Osteocyte (in vitro differentiated cells): ENCODE measurements around the gene FIBCD1. TPM values are rescaled to one million over a fixed set of nuclear protein-coding genes. Genes with fewer than 3 reads are reported as not detected.

Experiments used
- DNase-seq: peaks from one replicate; pipeline ENCODE4 v3.0.0; 2021; ENCODE audit warnings: mixed read lengths; ENCODE audit not compliant: unreplicated experiment; ENCODE audit errors: extremely low spot score
- H3K27ac Mint-ChIP-seq: one replicate; pipeline ENCODE4 v1.8.0; 2021; ENCODE audit warnings: mild to moderate bottlenecking, mixed read lengths; ENCODE audit not compliant: unreplicated experiment
- H3K27me3 Mint-ChIP-seq: one replicate; pipeline ENCODE4 v1.8.0; 2021; ENCODE audit warnings: mixed read lengths; ENCODE audit not compliant: unreplicated experiment
- H3K36me3 Mint-ChIP-seq: one replicate; pipeline ENCODE4 v1.8.0; 2021; ENCODE audit warnings: mixed read lengths; ENCODE audit not compliant: unreplicated experiment
- H3K4me1 Mint-ChIP-seq: one replicate; pipeline ENCODE4 v1.8.0; 2021; ENCODE audit warnings: mixed read lengths; ENCODE audit not compliant: unreplicated experiment
- H3K4me3 Mint-ChIP-seq: one replicate; pipeline ENCODE4 v1.8.0; 2021; ENCODE audit warnings: mild to moderate bottlenecking, moderate library complexity, mixed read lengths; ENCODE audit not compliant: unreplicated experiment
- H3K9me3 Mint-ChIP-seq: one replicate; pipeline ENCODE4 v1.8.0; 2021; ENCODE audit warnings: mixed read lengths; ENCODE audit not compliant: unreplicated experiment
- total RNA-seq: library from RNA; stranded (reverse); gene quantifications from 2 replicates; pipeline ENCODE4 v1.2.1, GENCODE V29; 2021
- TF ChIP-seq, protein P1 (sequence below): fragments of 200-600 bp; sonication (generic); IDR thresholded peaks from 2 replicates; pipeline ENCODE4 v1.5.0; 2021; ENCODE audit warnings: antibody characterized with exemption, mild to moderate bottlenecking, moderate library complexity

FIBCD1 gene
- total RNA-seq, 1 donor from 2014 or later, result 18.2 TPM

DNA sequence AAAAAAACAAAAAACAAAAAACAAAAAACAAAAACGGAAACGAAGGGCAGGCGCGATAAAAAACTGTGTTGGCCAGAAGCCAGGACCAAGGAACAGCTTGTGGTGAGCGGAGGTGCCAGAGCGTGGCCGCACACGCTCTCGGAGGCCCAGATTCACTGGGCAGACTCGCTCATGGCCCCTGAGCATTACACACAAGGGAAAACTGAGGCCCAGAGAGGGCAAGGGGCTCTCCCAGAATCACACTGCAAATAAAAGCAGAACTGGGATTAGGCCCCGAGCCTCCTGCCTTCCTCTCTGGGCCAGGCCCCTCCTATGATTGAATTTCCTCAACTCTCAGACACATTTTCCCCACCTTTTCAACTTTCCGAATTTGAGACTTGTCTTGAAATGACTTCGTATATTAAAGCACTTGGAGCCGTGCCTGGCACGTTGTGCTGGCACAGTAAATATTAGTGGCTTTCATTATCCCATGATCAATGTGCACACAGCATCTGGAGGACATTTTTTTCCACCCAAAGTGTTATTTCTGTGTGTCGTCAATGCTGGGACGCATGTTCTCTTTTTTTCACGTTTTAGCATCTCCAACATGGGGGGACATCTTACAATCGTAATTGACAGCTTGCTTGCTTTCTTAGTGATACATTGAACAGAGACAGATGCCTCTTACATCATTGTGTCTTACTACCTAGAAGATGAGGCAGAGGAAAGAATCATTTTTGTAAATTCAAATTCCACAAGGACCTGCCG, 7.4 kb downstream of the FIBCD1 start:
- Mint-ChIP-seq H3K4me1 (peaks cover 32% of the 10 kb centered on the region), H3K9me3 (no peaks in the 10 kb centered on the region), H3K36me3 (no peaks in the 10 kb centered on the region), H3K27me3 (peaks cover 1% of the 10 kb centered on the region), H3K27ac (no peak overlapping the region), H3K4me3 (no peak overlapping the region)
- DNase-seq, result no peak
- TF ChIP-seq, protein P1, sequence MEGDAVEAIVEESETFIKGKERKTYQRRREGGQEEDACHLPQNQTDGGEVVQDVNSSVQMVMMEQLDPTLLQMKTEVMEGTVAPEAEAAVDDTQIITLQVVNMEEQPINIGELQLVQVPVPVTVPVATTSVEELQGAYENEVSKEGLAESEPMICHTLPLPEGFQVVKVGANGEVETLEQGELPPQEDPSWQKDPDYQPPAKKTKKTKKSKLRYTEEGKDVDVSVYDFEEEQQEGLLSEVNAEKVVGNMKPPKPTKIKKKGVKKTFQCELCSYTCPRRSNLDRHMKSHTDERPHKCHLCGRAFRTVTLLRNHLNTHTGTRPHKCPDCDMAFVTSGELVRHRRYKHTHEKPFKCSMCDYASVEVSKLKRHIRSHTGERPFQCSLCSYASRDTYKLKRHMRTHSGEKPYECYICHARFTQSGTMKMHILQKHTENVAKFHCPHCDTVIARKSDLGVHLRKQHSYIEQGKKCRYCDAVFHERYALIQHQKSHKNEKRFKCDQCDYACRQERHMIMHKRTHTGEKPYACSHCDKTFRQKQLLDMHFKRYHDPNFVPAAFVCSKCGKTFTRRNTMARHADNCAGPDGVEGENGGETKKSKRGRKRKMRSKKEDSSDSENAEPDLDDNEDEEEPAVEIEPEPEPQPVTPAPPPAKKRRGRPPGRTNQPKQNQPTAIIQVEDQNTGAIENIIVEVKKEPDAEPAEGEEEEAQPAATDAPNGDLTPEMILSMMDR, result no peak

DNA sequence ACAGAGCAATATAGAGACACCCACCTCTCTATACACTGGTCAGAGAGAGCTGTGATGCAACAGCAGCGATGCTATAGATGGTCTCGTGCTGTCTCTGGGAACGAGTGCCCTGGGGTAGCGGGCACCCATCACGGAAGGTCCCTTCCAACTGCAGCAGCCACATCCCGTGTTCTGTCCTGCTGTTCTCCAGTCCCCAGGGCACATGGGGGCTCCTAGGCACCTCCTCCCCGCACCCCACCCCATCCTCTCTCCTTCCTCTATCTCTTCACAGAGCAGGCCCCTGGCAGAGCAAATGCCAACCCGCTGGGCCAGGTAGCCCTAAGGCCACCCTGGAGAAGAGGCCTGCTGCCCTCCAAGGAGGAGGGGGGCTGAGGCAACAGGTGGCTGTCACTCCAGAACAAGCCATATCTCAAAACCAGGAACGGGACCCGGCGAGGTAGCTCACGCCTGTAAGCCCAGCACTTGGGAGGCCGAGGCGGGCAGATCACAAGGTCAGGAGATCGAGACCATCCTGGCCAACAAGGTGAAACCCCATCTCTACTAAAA, 8.2 kb downstream of the FIBCD1 start:
- no peaks in the 10 kb centered on the region for H3K36me3 Mint-ChIP-seq
- TF ChIP-seq, protein P1, result no peak
- no peak overlapping the region for H3K27ac Mint-ChIP-seq
- peaks cover 23% of the 10 kb centered on the region for H3K4me1 Mint-ChIP-seq
- no peaks in the 10 kb centered on the region for H3K9me3 Mint-ChIP-seq
- no peak overlapping the region for H3K4me3 Mint-ChIP-seq
- DNase-seq, result no peak
- no peaks in the 10 kb centered on the region for H3K27me3 Mint-ChIP-seq

DNA sequence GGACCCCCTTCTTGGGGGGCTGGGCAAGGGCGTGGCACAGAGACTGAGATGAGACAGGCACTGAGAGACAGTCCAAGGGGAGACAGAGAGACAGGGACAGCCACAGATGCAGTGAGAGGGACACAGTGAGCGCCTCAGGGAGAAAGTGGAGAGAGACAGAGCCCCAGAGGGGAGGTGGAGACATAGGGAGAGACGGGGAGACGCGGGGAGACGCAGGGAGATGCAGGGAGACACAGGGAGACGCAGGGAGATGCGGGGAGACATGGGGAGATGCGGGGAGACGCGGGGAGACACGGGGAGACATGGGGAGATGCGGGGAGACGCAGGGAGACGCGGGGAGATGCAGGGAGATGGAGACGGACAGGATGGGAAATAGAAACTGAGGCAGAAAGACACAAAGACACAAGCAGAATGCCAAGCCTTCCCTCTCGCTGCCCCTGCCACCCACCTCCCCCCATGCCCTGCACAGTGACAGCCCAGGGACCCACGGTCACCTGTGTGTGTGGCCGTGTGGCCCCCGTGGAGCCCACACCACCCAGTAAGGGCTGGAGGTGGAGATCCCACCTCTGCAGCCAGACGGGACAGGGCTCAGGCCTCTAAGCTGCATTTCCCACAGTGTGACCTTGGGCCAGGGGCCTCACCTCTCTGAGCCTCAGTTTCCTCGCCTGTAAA, 8.8 kb downstream of the FIBCD1 start:
- Mint-ChIP-seq H3K36me3 (no peaks in the 10 kb centered on the region), H3K27ac (no peak overlapping the region), H3K4me3 (no peak overlapping the region), H3K4me1 (peaks cover 20% of the 10 kb centered on the region), H3K27me3 (no peaks in the 10 kb centered on the region), H3K9me3 (no peaks in the 10 kb centered on the region)
- no peak for DNase-seq
- TF ChIP-seq, protein P1, result no peak

DNA sequence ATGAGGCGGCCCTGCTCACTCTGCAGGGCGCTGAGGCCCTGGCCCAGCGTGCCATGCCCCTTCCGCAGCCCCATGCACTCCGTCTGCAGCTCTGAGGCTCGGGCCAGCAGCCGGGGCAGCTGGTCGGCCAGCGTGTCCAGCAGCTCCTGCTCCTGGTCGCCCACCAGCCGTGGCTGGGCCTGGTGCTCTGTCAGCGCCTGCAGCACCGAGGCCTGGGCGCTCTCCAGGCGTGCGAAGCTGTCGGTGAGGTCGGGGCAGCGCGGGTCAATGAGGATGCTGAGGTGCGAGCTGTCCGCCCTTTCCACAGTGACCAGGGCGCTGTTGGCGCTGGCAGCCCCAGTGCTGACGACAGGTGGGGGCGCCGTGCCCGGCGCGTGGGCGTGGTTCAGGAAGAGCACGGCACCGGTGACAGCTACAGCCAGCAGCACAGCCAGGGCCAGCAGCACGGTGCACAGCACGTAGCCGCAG, 9.4 kb downstream of the FIBCD1 start:
- TF ChIP-seq, protein P1, result no peak
- no peaks in the 10 kb centered on the region for H3K9me3 Mint-ChIP-seq
- peaks cover 17% of the 10 kb centered on the region for H3K4me1 Mint-ChIP-seq
- no peaks in the 10 kb centered on the region for H3K36me3 Mint-ChIP-seq
- H3K27me3 Mint-ChIP-seq, result no peaks in the 10 kb centered on the region
- no peak overlapping the region for H3K27ac Mint-ChIP-seq
- DNase-seq, result no peak
- H3K4me3 Mint-ChIP-seq, result no peak overlapping the region
